A549 (cell line): ENCODE measurements around the gene PTPRK. TPM values are rescaled to one million over a fixed set of nuclear protein-coding genes. Genes with fewer than 3 reads are reported as not detected.

Source experiments
- ATAC-seq, 2 experiments: fragments of 200-7000 bp in 1 of 2; fragments of >200 bp in 1 of 2; cut with Nextera tagmentation in 1 of 2; cut with Tn5 transposase in 1 of 2; 3 replicates each; pipeline versions ENCODE4 v1.8.0 to v1.9.1; 2018 to 2020; ENCODE audit warnings: mild to moderate bottlenecking in 1 of 2, moderate library complexity in 1 of 2
- CTCF ChIA-PET: fragments of 300-600 bp; sonication (Branson Sonifier 250); formaldehyde crosslinking; extraction: SDS; loops from one replicate; lab custom pipeline; 2021; ENCODE audit warnings: antibody characterized with exemption, inconsistent platforms; lab: Yijun Ruan, JAX
- POLR2A ChIA-PET: fragments of 350-600 bp; formaldehyde crosslinking; extraction: SDS; loops from one replicate; lab custom pipeline; 2021; ENCODE audit warnings: antibody characterized with exemption, inconsistent platforms; lab: Yijun Ruan, JAX
- DNase-seq, 2 experiments: peaks; one replicate each; pipeline versions ENCODE4 v3.0.0 to v3.0.0-alpha.2; 2011 to 2016; ENCODE audit warnings: low read depth in 1 of 2, low spot score in 1 of 2
- FAIRE-seq: peaks from 2 replicates; lab custom pipeline; 2011; peaks lifted over from hg19 to GRCh38; lab: Jason Lieb, UNC
- H3K27ac ChIP-seq, 2 experiments: fragments of >200 bp; sonication (Bioruptor Twin); formaldehyde crosslinking; 3 replicates each; pipeline ENCODE4 v1.5.1; 2016 to 2017
- H3K4me1 ChIP-seq: fragments of >200 bp; sonication (Bioruptor Twin); formaldehyde crosslinking; 3 replicates; pipeline ENCODE4 v1.6.1; 2016
- H3K4me2 ChIP-seq: fragments of >200 bp; sonication (Bioruptor Twin); formaldehyde crosslinking; 3 replicates; pipeline ENCODE4 v1.6.1; 2016
- H3K4me3 ChIP-seq: fragments of >200 bp; sonication (Bioruptor Twin); formaldehyde crosslinking; 3 replicates; pipeline ENCODE4 v1.5.1; 2016
- H3K9me3 ChIP-seq: fragments of >200 bp; sonication (Bioruptor Twin); formaldehyde crosslinking; 3 replicates; pipeline ENCODE4 v1.6.1; 2016
- BCL3 ChIP-seq: fragments of >200 bp; sonication (Bioruptor Twin); formaldehyde crosslinking; IDR thresholded peaks from 3 replicates; pipeline ENCODE4 v1.6.1; 2016
- CHD2 ChIP-seq: fragments of 150-350 bp; IDR thresholded peaks from 2 replicates; pipeline ENCODE4 v1.6.1; 2014; ENCODE audit warnings: low read length; ENCODE audit not compliant: partially characterized antibody
- FOXS1 ChIP-seq: fragments of 250-450 bp; sonication (Bioruptor Pico); IDR thresholded peaks from 2 replicates; pipeline ENCODE4 v1.5.0; 2020; ENCODE audit warnings: mild to moderate bottlenecking, moderate library complexity
- HDAC2 ChIP-seq: fragments of 200-600 bp; sonication (generic); IDR thresholded peaks from 2 replicates; pipeline ENCODE4 v1.6.1; 2016
- HOXB13 ChIP-seq: fragments of 250-450 bp; sonication (Bioruptor Pico); IDR thresholded peaks from 2 replicates; pipeline ENCODE4 v1.5.0; 2020; ENCODE audit warnings: low read depth, mild to moderate bottlenecking, moderate library complexity
- KDM5A ChIP-seq: fragments of 200-600 bp; sonication (generic); IDR thresholded peaks from 2 replicates; pipeline ENCODE4 v1.6.1; 2016; ENCODE audit warnings: antibody characterized with exemption, mild to moderate bottlenecking
- MAFK ChIP-seq: fragments of 450-650 bp; IDR thresholded peaks from 2 replicates; pipeline ENCODE4 v1.6.1; 2014; ENCODE audit not compliant: partially characterized antibody
- MAX ChIP-seq: IDR thresholded peaks from 2 replicates; pipeline ENCODE4 v1.6.1; 2012
- MAZ ChIP-seq: fragments of 150-350 bp; IDR thresholded peaks from 2 replicates; pipeline ENCODE4 v1.6.1; 2014; ENCODE audit warnings: antibody characterized with exemption, low read depth, low read length, borderline replicate concordance
- NR3C1 ChIP-seq: fragments of >200 bp; sonication (Bioruptor Twin); formaldehyde crosslinking; IDR thresholded peaks from 3 replicates; pipeline ENCODE4 v1.6.1; 2017
- PBX3 ChIP-seq: IDR thresholded peaks from 2 replicates; pipeline ENCODE4 v1.6.1; 2012
- PHF8 ChIP-seq: fragments of 200-600 bp; sonication (generic); IDR thresholded peaks from 2 replicates; pipeline ENCODE4 v1.6.1; 2016; ENCODE audit warnings: low read depth, mild to moderate bottlenecking, antibody characterized with exemption, moderate library complexity, borderline replicate concordance
- REST ChIP-seq: fragments of 200-600 bp; sonication (generic); IDR thresholded peaks from 2 replicates; pipeline ENCODE4 v1.6.1; 2016; ENCODE audit warnings: antibody characterized with exemption, mild to moderate bottlenecking, moderate library complexity
- RNF2 ChIP-seq: fragments of 200-600 bp; sonication (generic); IDR thresholded peaks from 2 replicates; pipeline ENCODE4 v1.6.1; 2016; ENCODE audit warnings: low read depth, mild to moderate bottlenecking, antibody characterized with exemption, moderate library complexity, borderline replicate concordance
- SMC3 ChIP-seq: fragments of >200 bp; sonication (Bioruptor Twin); formaldehyde crosslinking; IDR thresholded peaks from 3 replicates; pipeline ENCODE4 v1.6.1; 2018; ENCODE audit warnings: inconsistent platforms
- TFCP2L1 ChIP-seq: fragments of 250-450 bp; sonication (Bioruptor Pico); IDR thresholded peaks from 2 replicates; pipeline ENCODE4 v1.5.0; 2021; ENCODE audit warnings: mild to moderate bottlenecking
- USF2 ChIP-seq: fragments of 450-650 bp; IDR thresholded peaks from 2 replicates; pipeline ENCODE4 v1.6.1; 2014; ENCODE audit warnings: antibody characterized with exemption
- ZSCAN20 ChIP-seq: fragments of 250-450 bp; sonication (Bioruptor Pico); IDR thresholded peaks from 2 replicates; pipeline ENCODE4 v1.8.0; 2022; ENCODE audit warnings: mild to moderate bottlenecking, moderate library complexity
- WGBS: methylation state at CpG from one replicate; pipeline ENCODE4 v1.1.6; 2017; ENCODE audit errors: missing lambda C conversion rate; 5-methylcytosine and 5-hydroxymethylcytosine counted together
- polyA plus RNA-seq, 4 experiments: library from polyadenylated mRNA; depleted of rRNA in 3 of 4; stranded (reverse); fragments of >200 nt; fragmentation: RNase III in 1 of 4; extraction: RNeasy Plus Mini Kit Qiagen cat#74134 plus additional on column Dnase treatment in 1 of 4; gene quantifications; 2 replicates in 3 of 4; 3 replicates in 1 of 4; pipeline ENCODE4 v1.2.3, GENCODE V29; 2011 to 2017

PTPRK gene
- polyA plus RNA-seq, 2 of the 4 experiments (the other 2 are of a cell fraction), result 14.4 to 16.1 TPM

GRCh38 chr6:128124713-128125112 lies 395.7 kb downstream of the PTPRK start:
- FAIRE-seq, result no peak
- H3K4me2 ChIP-seq, result no peak overlapping the region; the same call in 2 of the 3 replicates
- no peak overlapping the region for H3K4me3 ChIP-seq
- H3K4me1 ChIP-seq, result peaks cover 13% of the 10 kb centered on the region; the same call in 1 of the 3 replicates
- H3K27ac ChIP-seq, result 0 out of 6 replicates have a peak overlapping the region, but pooled peaks of 1 of the 2 experiments have one; percentile 24
- H3K9me3 ChIP-seq, result no peaks in the 10 kb centered on the region
- DNase-seq, result peak in 1 of 2 experiments; percentile 18
- ChIA-PET POLR2A (no interaction called here), CTCF (no interaction called here)
- 73% methylated on average over 1 of the region's 1 CpG for WGBS
- TF ChIP-seq HOXB13 (CRISPR knock-in tag) (no peak), MAFK (peak; percentile 52)
- peak; percentile 39 to 53; a peak in 1 of 6 replicates for ATAC-seq

GRCh38 chr6:128121610-128122009 lies 398.8 kb downstream of the PTPRK start:
- DNase-seq (no peak), FAIRE-seq (no peak), ATAC-seq (no peak)
- no peak overlapping the region for H3K4me2 ChIP-seq
- WGBS, result 93% methylated on average over 2 of the region's 2 CpGs
- ChIA-PET CTCF (no interaction called here), POLR2A (no interaction called here)
- peaks cover 8% of the 10 kb centered on the region; the same call in 1 of the 3 replicates for H3K4me1 ChIP-seq
- no peaks in the 10 kb centered on the region for H3K9me3 ChIP-seq
- TF ChIP-seq BCL3 (no peak), HDAC2 (no peak), REST (no peak), PBX3 (no peak), RNF2 (no peak), NR3C1 (no peak), ZSCAN20 (no peak), USF2 (no peak), PHF8 (no peak), CHD2 (no peak), MAX (no peak), SMC3 (no peak), MAFK (no peak), FOXS1 (CRISPR knock-in tag) (no peak), KDM5A (no peak), TFCP2L1 (no peak), MAZ (no peak)
- H3K4me3 ChIP-seq, result no peak overlapping the region
- no peak overlapping the region for H3K27ac ChIP-seq
